Hindlimb muscle (tissue), 1 donor: ENCODE data around the gene EMC9. TPM values are rescaled to one million over a fixed set of nuclear protein-coding genes. Genes with fewer than 3 reads are reported as not detected.

Experiments used
- DNase-seq: peaks from one replicate; pipeline ENCODE4 v3.0.0-alpha.2; 2013
- polyA plus RNA-seq: library from polyadenylated mRNA; unstranded; fragments of 120-200 nt; gene quantifications from one replicate; pipeline ENCODE4 v1.2.1, GENCODE V29; 2013; ENCODE audit not compliant: insufficient read length

The EMC9 gene
- polyA plus RNA-seq, 1 donor, result 29.8 TPM

GRCh38 chr14:24131549-24131966, 9.8 kb downstream of the EMC9 start:
- no peak for DNase-seq

- DNase-seq, result peak; percentile 52
Observed at GRCh38 chr14:24130717-24131548, 10.5 kb downstream of the EMC9 start.

GRCh38 chr14:24130380-24130716, 11.0 kb downstream of the EMC9 start, which contains the start of gene FITM1:
FITM1 (plus strand) TSS chr14:24130659; CDS start chr14:24131564, 905 bp downstream.
- no peak for DNase-seq

GRCh38 chr14:24129410-24129998, 11.9 kb downstream of the EMC9 start:
- no peak for DNase-seq

- DNase-seq, result no peak
Observed at GRCh38 chr14:24127673-24128072, 13.7 kb downstream of the EMC9 start.

GRCh38 chr14:24126939-24127338, 14.5 kb downstream of the EMC9 start:
- no peak for DNase-seq

GRCh38 chr14:24123424-24124417, 17.7 kb downstream of the EMC9 start:
- DNase-seq, result no peak

- DNase-seq, result no peak
Observed at GRCh38 chr14:24122898-24123297, 18.5 kb downstream of the EMC9 start.

- DNase-seq, result no peak
Observed at GRCh38 chr14:24122416-24122815, 19.0 kb downstream of the EMC9 start.

GRCh38 chr14:24121210-24121609, 20.2 kb downstream of the EMC9 start:
- no peak for DNase-seq

- no peak for DNase-seq
Observed at GRCh38 chr14:24119691-24120090, 21.7 kb downstream of the EMC9 start.

GRCh38 chr14:24117179-24117578, 24.2 kb downstream of the EMC9 start:
- DNase-seq, result no peak

GRCh38 chr14:24116128-24116814, 25.1 kb downstream of the EMC9 start:
- DNase-seq, result no peak

GRCh38 chr14:24115422-24116127, 25.8 kb downstream of the EMC9 start:
- DNase-seq, result no peak

- DNase-seq, result peak; percentile 99
Observed at GRCh38 chr14:24114532-24115421, 26.6 kb downstream of the EMC9 start, which contains the start of the genes DCAF11 and NRL. DCAF11 (plus strand) TSS chr14:24114777; CDS start chr14:24115595, 818 bp downstream. NRL (minus strand) TSS chr14:24114949; CDS start chr14:24082848, 32,101 bp downstream.

- DNase-seq, result peak; percentile 88
Observed at GRCh38 chr14:24113801-24114531, 27.4 kb downstream of the EMC9 start.

- DNase-seq, result no peak
Observed at GRCh38 chr14:24113379-24113800, 28.0 kb downstream of the EMC9 start.

GRCh38 chr14:24110523-24110922, 30.9 kb downstream of the EMC9 start:
- no peak for DNase-seq

GRCh38 chr14:24110060-24110459, 31.3 kb downstream of the EMC9 start:
- no peak for DNase-seq
